ENCODE data around the gene MAPK8IP1. TPM values are rescaled to one million over a fixed set of nuclear protein-coding genes. Genes with fewer than 3 reads are reported as not detected.

Gene MAPK8IP1
- total and polyA plus RNA-seq, 10 donors = 0.80 to 6.0 (median 3.1) TPM

GRCh38 chr11:45913514-45913913 is 28.1 kb downstream of the MAPK8IP1 start:
- Histone ChIP-seq H3K36me3 (peaks cover 2 to 78% (median 67%) of the 10 kb centered on the region in 6 donors), H3K27ac (no peak overlapping the region), H3K4me1 (peaks cover 10 to 41% (median 17%) of the 10 kb centered on the region in 6 donors), H3K4me3 (no peak overlapping the region), H3K9me3 (no peaks in the 10 kb centered on the region), H3K27me3 (replicated peaks in 1 of 7) (no peaks in the 10 kb centered on the region)
- 89 to 97% (median 96%) methylated on average over 12 to 19 of the region's 19 CpGs for WGBS, 5 donors
- no peak for DNase-seq
- TF ChIP-seq POLR2A (IDR thresholded peaks at IDR 0.05) (no peak), CTCF (IDR thresholded peaks at IDR 0.05 in 8 of 11, conservative IDR thresholded peaks at IDR 0.05 in 3 of 11) (no peak), POLR2AphosphoS5 (IDR thresholded peaks at IDR 0.05) (no peak)
- intact Hi-C loops (cut with DNase I; ENCODE audit: low total_unique reads) = no loop called here

GRCh38 chr11:45913942-45914635 is 28.6 kb downstream of the MAPK8IP1 start:
- Histone ChIP-seq H3K27ac (no peak overlapping the region), H3K4me3 (no peak overlapping the region), H3K4me1 (peaks cover 13 to 47% (median 22%) of the 10 kb centered on the region in 6 donors), H3K9me3 (no peaks in the 10 kb centered on the region), H3K36me3 (peaks cover 2 to 73% (median 66%) of the 10 kb centered on the region in 6 donors), H3K27me3 (replicated peaks in 1 of 7) (no peaks in the 10 kb centered on the region)
- 86 to 93% (median 89%) methylated on average over 16 to 22 of the region's 22 CpGs for WGBS, 5 donors
- no peak for DNase-seq
- intact Hi-C loops (cut with DNase I; ENCODE audit: low total_unique reads) = no loop called here
- TF ChIP-seq CTCF (IDR thresholded peaks at IDR 0.05 in 8 of 11, conservative IDR thresholded peaks at IDR 0.05 in 3 of 11) (no peak), POLR2AphosphoS5 (IDR thresholded peaks at IDR 0.05) (no peak), POLR2A (IDR thresholded peaks at IDR 0.05) (no peak)

- intact Hi-C loops (cut with DNase I; ENCODE audit: low total_unique reads) = loop anchor here (5.0 kb wide), 1 partner anchor 73 kb away; no protein-coding TSS in a partner anchor
- no peak overlapping the region for H3K27ac ChIP-seq
- H3K9me3 ChIP-seq = no peaks in the 10 kb centered on the region
- H3K27me3 ChIP-seq (replicated peaks in 1 of 7) = no peaks in the 10 kb centered on the region
- WGBS, 5 donors = 82 to 88% (median 87%) methylated on average over 8 to 13 of the region's 13 CpGs
- DNase-seq = no peak
- H3K4me3 ChIP-seq = no peak overlapping the region
- H3K4me1 ChIP-seq = peaks cover 17 to 61% (median 31%) of the 10 kb centered on the region in 6 donors
- TF ChIP-seq POLR2A (IDR thresholded peaks at IDR 0.05) (no peak), POLR2AphosphoS5 (IDR thresholded peaks at IDR 0.05) (no peak), CTCF (IDR thresholded peaks at IDR 0.05 in 8 of 11, conservative IDR thresholded peaks at IDR 0.05 in 3 of 11) (no peak)
- H3K36me3 ChIP-seq = peaks cover 2 to 59% (median 53%) of the 10 kb centered on the region in 6 donors
Measured at GRCh38 chr11:45915446-45915845, 30.0 kb downstream of the MAPK8IP1 start.

- Histone ChIP-seq H3K4me3 (peak overlapping the region; percentile 59 to 98 (median 80)), H3K27me3 (replicated peaks in 1 of 7) (peaks cover 0 to 17% (median 7%) of the 10 kb centered on the region in 7 donors), H3K36me3 (peaks cover 0 to 41% (median 35%) of the 10 kb centered on the region in 6 donors), H3K4me1 (peaks cover 20 to 79% (median 39%) of the 10 kb centered on the region in 6 donors), H3K9me3 (no peaks in the 10 kb centered on the region), H3K27ac (peak overlapping the region; percentile 80 to 96 (median 93))
- TF ChIP-seq POLR2AphosphoS5 (IDR thresholded peaks at IDR 0.05) (no peak), POLR2A (IDR thresholded peaks at IDR 0.05) (no peak), CTCF (IDR thresholded peaks at IDR 0.05 in 8 of 11, conservative IDR thresholded peaks at IDR 0.05 in 3 of 11) (no peak)
- DNase-seq = peak; percentile 91
- intact Hi-C loops (cut with DNase I; ENCODE audit: low total_unique reads) = loop anchor here (5.0 kb wide), 1 partner anchor 75 kb away; no protein-coding TSS in a partner anchor
- WGBS, 5 donors = 4 to 14% (median 6%) methylated on average over 4 to 16 of the region's 16 CpGs
Measured at GRCh38 chr11:45917286-45917622, 31.8 kb downstream of the MAPK8IP1 start.
